H1 (cell line): Measurements from ENCODE around the gene TGOLN2. TPM values are rescaled to one million over a fixed set of nuclear protein-coding genes. Genes with fewer than 3 reads are reported as not detected.

Experiments
- CTCF ChIA-PET: fragments of 300-600 bp; sonication (Branson Sonifier 250); formaldehyde crosslinking; loops from one replicate; lab custom pipeline; 2021; ENCODE audit not compliant: partially characterized antibody; lab: Charles Lee
- POLR2A ChIA-PET: fragments of 300-600 bp; sonication (Branson Sonifier 250); formaldehyde crosslinking; loops from one replicate; lab custom pipeline; 2021; ENCODE audit warnings: inconsistent platforms; ENCODE audit not compliant: partially characterized antibody; lab: Charles Lee
- DNase-seq, 2 experiments: peaks; one replicate each; pipeline versions ENCODE4 v3.0.0 to v3.0.0-alpha.2; 2010 to 2022; ENCODE audit warnings: low spot score in 2 of 2, low read depth in 1 of 2, mixed read lengths in 1 of 2
- FAIRE-seq: peaks from 2 replicates; lab custom pipeline; 2011; peaks lifted over from hg19 to GRCh38; lab: Jason Lieb, UNC
- H2AFZ ChIP-seq: 2 replicates; pipeline ENCODE4 v1.8.1; 2012; ENCODE audit warnings: low read length, inconsistent platforms
- H2AK5ac ChIP-seq: 2 replicates; pipeline ENCODE4 v1.6.1; 2013; ENCODE audit warnings: low read depth, low read length
- H2BK120ac ChIP-seq: replicated peaks from 2 replicates; pipeline ENCODE3; 2013; ENCODE audit warnings: low read depth, low read length, inconsistent platforms
- H2BK12ac ChIP-seq: 2 replicates; pipeline ENCODE4 v1.6.1; 2013; ENCODE audit warnings: low read depth, low read length
- H2BK15ac ChIP-seq: 2 replicates; pipeline ENCODE4 v1.6.1; 2013; ENCODE audit warnings: low read length
- H2BK20ac ChIP-seq: 2 replicates; pipeline ENCODE4 v1.6.1; 2013; ENCODE audit warnings: low read length
- H2BK5ac ChIP-seq: 2 replicates; pipeline ENCODE4 v1.6.1; 2013; ENCODE audit warnings: low read depth, low read length
- H3K14ac ChIP-seq: 2 replicates; pipeline ENCODE4 v1.6.1; 2013; ENCODE audit warnings: inconsistent platforms; ENCODE audit not compliant: insufficient read length
- H3K18ac ChIP-seq: 2 replicates; pipeline ENCODE4 v1.6.1; 2013; ENCODE audit warnings: low read length; ENCODE audit errors: extremely low read depth
- H3K23ac ChIP-seq: 2 replicates; pipeline ENCODE4 v1.6.1; 2013; ENCODE audit warnings: inconsistent platforms; ENCODE audit not compliant: insufficient read length
- H3K23me2 ChIP-seq: 2 replicates; pipeline ENCODE4 v1.6.1; 2013; ENCODE audit warnings: low read depth, low read length
- H3K27ac ChIP-seq: 2 replicates; pipeline ENCODE4 v1.6.1; 2011; ENCODE audit warnings: low read depth, low read length, inconsistent platforms
- H3K27me3 ChIP-seq, 4 experiments: replicated peaks in 1 of 4; 1 replicate in 1 of 4; 2 replicates in 3 of 4; pipeline versions ENCODE4 v1.6.1 to v1.8.1; 2011 to 2013; ENCODE audit warnings: low read length in 3 of 4, mild to moderate bottlenecking in 3 of 4, inconsistent platforms in 2 of 4, mixed read lengths in 2 of 4, moderate library complexity in 1 of 4; ENCODE audit not compliant: control insufficient read depth in 3 of 4, insufficient read depth in 3 of 4; ENCODE audit errors: extremely low read depth in 1 of 4
- H3K36me3 ChIP-seq, 4 experiments: 2 replicates each; pipeline versions ENCODE4 v1.6.1 to v1.8.1; 2011 to 2013; ENCODE audit warnings: mild to moderate bottlenecking in 4 of 4, low read length in 3 of 4, moderate library complexity in 2 of 4, control low read depth in 1 of 4, inconsistent platforms in 1 of 4; ENCODE audit not compliant: insufficient read depth in 4 of 4, control insufficient read depth in 2 of 4
- H3K4ac ChIP-seq: replicated peaks from 2 replicates; pipeline ENCODE3; 2013; ENCODE audit warnings: low read length, low read depth, mixed read lengths, inconsistent platforms; ENCODE audit not compliant: insufficient read length
- H3K4me1 ChIP-seq, 4 experiments: replicated peaks in 1 of 4; 1 replicate in 1 of 4; 2 replicates in 3 of 4; pipeline versions ENCODE4 v1.6.1 to v1.8.1; 2011 to 2013; ENCODE audit warnings: low read length in 3 of 4, inconsistent platforms in 2 of 4, mixed read lengths in 1 of 4; ENCODE audit not compliant: insufficient read depth in 4 of 4, control insufficient read depth in 3 of 4
- H3K4me2 ChIP-seq, 2 experiments: 2 replicates each; pipeline versions ENCODE4 v1.6.1 to v1.8.1; 2011 to 2013; ENCODE audit warnings: low read depth in 2 of 2, low read length in 2 of 2, control low read depth in 1 of 2, inconsistent platforms in 1 of 2, mild to moderate bottlenecking in 1 of 2; ENCODE audit not compliant: insufficient read depth in 1 of 2
- H3K4me3 ChIP-seq, 4 experiments: fragments of 200-600, 300-600 bp in 1 of 4; sonication (generic), shearing (Covaris generic), sonication (Bioruptor Twin) in 1 of 4; 2 replicates each; pipeline versions ENCODE4 v1.5.1 to v1.8.1; 2011 to 2016; ENCODE audit warnings: low read length in 4 of 4, low read depth in 3 of 4, control low read depth in 2 of 4, inconsistent platforms in 2 of 4, mild to moderate bottlenecking in 2 of 4, mixed read lengths in 1 of 4, moderate library complexity in 1 of 4; ENCODE audit not compliant: insufficient read depth in 2 of 4; ENCODE audit errors: extremely low read depth in 1 of 4
- H3K56ac ChIP-seq: replicated peaks from 2 replicates; pipeline ENCODE3; 2013; ENCODE audit warnings: low read depth, mild to moderate bottlenecking, mixed read lengths, low read length, inconsistent platforms; ENCODE audit not compliant: insufficient read length
- H3K79me1 ChIP-seq: 2 replicates; pipeline ENCODE4 v1.6.1; 2013; ENCODE audit warnings: low read depth, low read length, control low read depth
- H3K79me2 ChIP-seq, 2 experiments: 2 replicates each; pipeline versions ENCODE4 v1.6.1 to v1.8.1; 2012 to 2013; ENCODE audit warnings: low read length in 2 of 2, mild to moderate bottlenecking in 2 of 2, inconsistent platforms in 1 of 2; ENCODE audit not compliant: insufficient read depth in 2 of 2, control insufficient read depth in 1 of 2
- H3K9ac ChIP-seq, 4 experiments: replicated peaks in 1 of 4; 1 replicate in 1 of 4; 2 replicates in 3 of 4; pipeline versions ENCODE4 v1.6.1 to v1.8.1; 2011 to 2013; ENCODE audit warnings: low read depth in 3 of 4, low read length in 3 of 4, control low read depth in 2 of 4, mild to moderate bottlenecking in 2 of 4, moderate library complexity in 2 of 4, inconsistent platforms in 1 of 4; ENCODE audit errors: extremely low read depth in 1 of 4
- H3K9me3 ChIP-seq, 2 experiments: 2 replicates each; pipeline versions ENCODE4 v1.6.1 to v1.8.1; 2012 to 2013; ENCODE audit warnings: mild to moderate bottlenecking in 2 of 2, moderate library complexity in 2 of 2, control low read depth in 1 of 2, inconsistent platforms in 1 of 2, low read depth in 1 of 2, low read length in 1 of 2, mixed read lengths in 1 of 2; ENCODE audit not compliant: insufficient read depth in 2 of 2
- H4K20me1 ChIP-seq, 2 experiments: replicated peaks in 1 of 2; 2 replicates each; pipeline versions ENCODE3 to v1.8.1; 2011 to 2013; ENCODE audit warnings: inconsistent platforms in 2 of 2, low read length in 2 of 2, mild to moderate bottlenecking in 1 of 2; ENCODE audit not compliant: insufficient read depth in 2 of 2, control insufficient read depth in 1 of 2
- H4K5ac ChIP-seq: 2 replicates; pipeline ENCODE4 v1.6.1; 2013; ENCODE audit warnings: low read length, low read depth, mixed read lengths, inconsistent platforms; ENCODE audit not compliant: insufficient read length
- H4K8ac ChIP-seq: 2 replicates; pipeline ENCODE4 v1.8.0; 2013; ENCODE audit warnings: mild to moderate bottlenecking, moderate library complexity, low read length, inconsistent platforms; ENCODE audit not compliant: insufficient read depth; ENCODE audit errors: extremely low read depth
- H4K91ac ChIP-seq: replicated peaks from 2 replicates; pipeline ENCODE3; 2013; ENCODE audit warnings: low read length, mixed read lengths, inconsistent platforms; ENCODE audit not compliant: insufficient read length
- ATF3 ChIP-seq: IDR thresholded peaks from 2 replicates; pipeline ENCODE4 v1.6.1; 2011; ENCODE audit warnings: low read depth, mild to moderate bottlenecking, low read length; ENCODE audit not compliant: insufficient read depth
- CREB1 ChIP-seq: IDR thresholded peaks from 2 replicates; pipeline ENCODE4 v1.6.1; 2012; ENCODE audit warnings: inconsistent platforms
- HDAC2 ChIP-seq, 2 experiments: fragments of 300-600 bp in 1 of 2; sonication (generic) in 1 of 2; IDR thresholded peaks; 2 replicates each; pipeline ENCODE4 v1.6.1; 2011 to 2012; ENCODE audit warnings: low read depth in 2 of 2, low read length in 2 of 2, mild to moderate bottlenecking in 2 of 2, moderate library complexity in 2 of 2, borderline replicate concordance in 1 of 2, inconsistent platforms in 1 of 2
- PHF8 ChIP-seq: fragments of 200-600 bp; sonication (generic); conservative IDR thresholded peaks from 2 replicates; pipeline ENCODE4 v1.7.1; 2012; ENCODE audit warnings: low read depth, mild to moderate bottlenecking, inconsistent platforms, low read length, moderate library complexity
- POU5F1 ChIP-seq: IDR thresholded peaks from 2 replicates; pipeline ENCODE4 v1.6.1; 2011; ENCODE audit warnings: low read depth, mild to moderate bottlenecking, low read length, moderate library complexity
- RFX5 ChIP-seq: IDR thresholded peaks from 2 replicates; pipeline ENCODE4 v1.6.1; 2011; ENCODE audit warnings: low read depth, low read length, improper control_type of control experiment, borderline replicate concordance
- RNF2 ChIP-seq: fragments of 200-900, 300-1000 bp; sonication (generic); IDR thresholded peaks from 2 replicates; pipeline ENCODE4 v1.7.1; 2016; ENCODE audit warnings: borderline replicate concordance, low read depth, mild to moderate bottlenecking, antibody characterized with exemption, low read length; ENCODE audit not compliant: poor library complexity, severe bottlenecking; ENCODE audit errors: missing control alignments
- SIX5 ChIP-seq: IDR thresholded peaks from 2 replicates; pipeline ENCODE4 v1.6.1; 2011; ENCODE audit warnings: mild to moderate bottlenecking, low read depth, low read length
- SRF ChIP-seq: IDR thresholded peaks from 2 replicates; pipeline ENCODE4 v1.6.1; 2011; ENCODE audit warnings: mild to moderate bottlenecking, low read depth, low read length, moderate library complexity
- SUZ12 ChIP-seq: fragments of 200-600 bp; sonication (generic); IDR thresholded peaks from 2 replicates; pipeline ENCODE4 v1.6.1; 2012; ENCODE audit warnings: mild to moderate bottlenecking, inconsistent platforms, low read length, moderate library complexity, mixed read lengths
- TEAD4 ChIP-seq: IDR thresholded peaks from 2 replicates; pipeline ENCODE4 v1.6.1; 2012; ENCODE audit warnings: low read depth, low read length, inconsistent platforms, mixed read lengths
- WGBS, 2 experiments: shearing (Covaris generic) in 1 of 2; methylation state at CpG; one replicate each; pipeline versions ENCODE4 v1.1.6 to v1.1.7; 2013 to 2015; ENCODE audit warnings: low lambda C conversion rate in 2 of 2, mixed read lengths in 2 of 2, inconsistent platforms in 1 of 2, low coverage in 1 of 2, missing lambda C conversion rate in 1 of 2; ENCODE audit not compliant: insufficient replicate concordance in 2 of 2, insufficient coverage in 1 of 2, insufficient read length in 1 of 2; ENCODE audit errors: extremely low coverage in 1 of 2, missing lambda C conversion rate in 1 of 2; 5-methylcytosine and 5-hydroxymethylcytosine counted together
- polyA plus RNA-seq, 7 experiments: library from polyadenylated mRNA; depleted of rRNA in 3 of 7; stranded (reverse) in 5 of 7; unstranded in 2 of 7; fragments of >200 nt in 5 of 7; fragments of 200-250 nt in 2 of 7; gene quantifications; 1 replicate in 5 of 7; 2 replicates in 1 of 7; 4 replicates in 1 of 7; pipeline versions ENCODE4 v1.2.1 to v1.2.3, GENCODE V29; 2011 to 2013; ENCODE audit warnings: missing spikeins in 2 of 7, mixed read lengths in 2 of 7
- total RNA-seq: library from RNA; stranded (reverse); fragmentation: NEBNext Ultra II Directional; extraction: Animal tissue kit (Norgen Biotek cat#: 25700); gene quantifications from 2 replicates; pipeline ENCODE4 v1.2.1, GENCODE V29; 2021

TGOLN2 gene
- total and polyA plus RNA-seq, 2 of the 8 experiments (the other 6 are each of a cell fraction or from before 2014, with no cell fraction given) = 33.9 to 38.9 TPM

DNA sequence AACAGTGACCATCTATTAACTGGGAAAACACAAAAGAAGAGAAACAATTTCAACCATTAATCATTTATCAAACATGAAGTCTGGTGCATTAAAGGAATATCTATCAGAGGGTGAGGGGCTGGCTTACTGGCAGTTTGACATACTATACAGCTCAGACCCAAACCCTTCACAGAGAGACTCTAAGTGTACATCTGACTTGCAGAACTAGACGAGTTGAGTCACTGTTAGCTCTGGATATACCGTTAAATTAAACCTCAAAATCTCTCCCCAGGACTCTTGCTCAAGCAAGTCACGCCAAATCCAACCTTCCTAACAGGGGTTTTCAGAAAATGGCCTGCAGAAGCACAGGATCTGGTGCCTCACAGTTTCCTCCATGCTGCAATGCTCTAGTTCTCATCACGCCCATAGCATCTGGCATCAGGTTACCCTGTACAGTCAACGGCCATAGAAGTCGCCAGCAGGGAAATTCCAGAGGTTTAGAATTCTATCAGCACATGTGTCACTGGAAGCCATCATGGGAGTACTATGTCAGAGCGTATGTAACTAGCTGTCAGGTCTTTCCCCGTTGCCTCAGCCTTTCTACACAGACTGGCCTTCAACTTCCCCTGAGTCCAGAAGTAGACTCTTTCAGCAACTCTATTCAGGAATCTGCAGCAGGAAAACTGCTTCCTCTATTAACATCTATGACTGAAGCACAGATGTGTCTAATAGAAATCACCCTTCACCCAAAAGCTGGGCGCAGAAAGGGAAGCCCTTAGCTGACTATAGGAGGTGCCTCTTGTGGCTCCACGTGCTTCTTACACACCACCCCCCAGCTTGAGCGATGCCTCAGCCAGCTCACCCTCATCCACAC lies 9.3 kb downstream of the TGOLN2 start:
- ChIA-PET CTCF (interaction anchor here (0.6 to 1.9 kb wide), 6 partner anchors 8 to 252 kb away, joined by 3 to 9 read pairs (median 5); no protein-coding TSS in a partner anchor), POLR2A (interaction anchor here (1.2 to 9.1 kb wide), 5 partner anchors 7 to 220 kb away, joined by 4 to 70 read pairs (median 8); partner anchors contain the start of genes MAT2A and TGOLN2)
- Histone ChIP-seq H4K8ac (no peak overlapping the region), H2BK15ac (no peak overlapping the region), H3K14ac (no peak overlapping the region), H3K56ac (no peak overlapping the region), H2BK12ac (no peak overlapping the region), H3K4me1 (no peaks in the 10 kb centered on the region), H2BK5ac (no peak overlapping the region), H3K79me1 (peaks cover under 1% of the 10 kb centered on the region; the same call in 1 of the 2 replicates), H3K79me2 (no peaks in the 10 kb centered on the region; a peak in 1 of 4 replicates), H3K23me2 (no peaks in the 10 kb centered on the region), H3K9me3 (no peaks in the 10 kb centered on the region), H4K5ac (no peak overlapping the region), H2BK20ac (no peak overlapping the region), H3K36me3 (peaks cover 6 to 39% (median 20%) of the 10 kb centered on the region in 4 experiments; a peak in 7 of 8 replicates), H3K9ac (no peak overlapping the region), H3K18ac (no peak overlapping the region), H3K23ac (no peak overlapping the region), H3K4me2 (no peak overlapping the region), H3K27me3 (no peaks in the 10 kb centered on the region), H4K20me1 (peaks cover 3 to 9% of the 10 kb centered on the region in 2 experiments), H2AK5ac (no peak overlapping the region), H2AFZ (no peak overlapping the region), H4K91ac (no peak overlapping the region), H3K27ac (no peak overlapping the region), H3K4ac (no peak overlapping the region), H3K4me3 (no peak overlapping the region), H2BK120ac (no peak overlapping the region)
- FAIRE-seq = no peak
- DNase-seq = no peak
- WGBS, 2 experiments = 89% methylated on average over 11 of the region's 11 CpGs; no CpG with 5 or more reads in 1 of the 2 experiments
- TF ChIP-seq ATF3 (no peak), HDAC2 (IDR thresholded peaks at IDR 0.05; ENCODE audit: borderline replicate concordance in 1 of 2, low read depth in 2 of 2, low read length in 2 of 2) (no peak), RNF2 (no peak), SIX5 (no peak), PHF8 (no peak), RFX5 (no peak), CREB1 (no peak), TEAD4 (no peak), SUZ12 (no peak), SRF (no peak), POU5F1 (no peak)
